Glomerular endothelial cell (primary cell): ENCODE data around the gene ARID1B. TPM values are rescaled to one million over a fixed set of nuclear protein-coding genes. Genes with fewer than 3 reads are reported as not detected.

Experiments
- DNase-seq: peaks from one replicate; pipeline ENCODE4 v3.0.0-alpha.2; 2011; ENCODE audit warnings: low read depth, low spot score; ENCODE audit errors: extremely low read depth
- total RNA-seq: library from RNA; depleted of rRNA; stranded (reverse); fragments of >200 nt; gene quantifications from 2 replicates; pipeline ENCODE4 v1.2.3, GENCODE V29; 2015

ARID1B gene
- total RNA-seq, 1 donor from 2014 or later = 72.3 TPM

- no peak for DNase-seq
Measured at GRCh38 chr6:156822747-156823206, 45.6 kb downstream of the ARID1B start.

- DNase-seq = no peak
Measured at GRCh38 chr6:156824142-156824541, 47.0 kb downstream of the ARID1B start.

GRCh38 chr6:156825475-156825874, 48.3 kb downstream of the ARID1B start:
- no peak for DNase-seq

- no peak for DNase-seq
Measured at GRCh38 chr6:156826290-156826955, 49.2 kb downstream of the ARID1B start.

GRCh38 chr6:156827382-156827781, 50.2 kb downstream of the ARID1B start:
- no peak for DNase-seq

GRCh38 chr6:156828280-156828703, 51.1 kb downstream of the ARID1B start:
- DNase-seq = no peak

- no peak for DNase-seq
Measured at GRCh38 chr6:156830126-156830525, 52.9 kb downstream of the ARID1B start.

GRCh38 chr6:156832231-156832647, 55.1 kb downstream of the ARID1B start:
- DNase-seq = no peak

- no peak for DNase-seq
Measured at GRCh38 chr6:156832669-156833068, 55.5 kb downstream of the ARID1B start.

- no peak for DNase-seq
Measured at GRCh38 chr6:156833755-156834154, 56.6 kb downstream of the ARID1B start.

- no peak for DNase-seq
Measured at GRCh38 chr6:156839129-156839528, 62.0 kb downstream of the ARID1B start.

- DNase-seq = no peak
Measured at GRCh38 chr6:156839591-156840001, 62.4 kb downstream of the ARID1B start.

- no peak for DNase-seq
Measured at GRCh38 chr6:156840136-156840535, 63.0 kb downstream of the ARID1B start.

- DNase-seq = no peak
Measured at GRCh38 chr6:156840606-156841005, 63.4 kb downstream of the ARID1B start.

- no peak for DNase-seq
Measured at GRCh38 chr6:156841508-156841907, 64.3 kb downstream of the ARID1B start.

GRCh38 chr6:156842598-156843250, 65.5 kb downstream of the ARID1B start:
- DNase-seq = no peak

GRCh38 chr6:156844089-156844488, 66.9 kb downstream of the ARID1B start:
- no peak for DNase-seq

- no peak for DNase-seq
Measured at GRCh38 chr6:156845454-156846155, 68.4 kb downstream of the ARID1B start.

GRCh38 chr6:156846845-156847599, 69.8 kb downstream of the ARID1B start:
- no peak for DNase-seq

- DNase-seq = no peak
Measured at GRCh38 chr6:156848123-156848522, 70.9 kb downstream of the ARID1B start.

GRCh38 chr6:156848533-156848932, 71.4 kb downstream of the ARID1B start:
- no peak for DNase-seq
